SJCRH30 (cell line): ENCODE results near the gene GPC6. TPM values are rescaled to one million over a fixed set of nuclear protein-coding genes. Genes with fewer than 3 reads are reported as not detected.
A peak's percentile ranks its signal among the peaks of the same experiment; 100 is the strongest.

ENCODE experiments used
- DNase-seq, 2 experiments: peaks; one replicate each; pipeline ENCODE4 v3.0.0-alpha.2; 2015 to 2020
- H3K27ac ChIP-seq: fragments of 250-450 bp; sonication (Bioruptor Pico); 2 replicates; pipeline ENCODE4 v1.5.1; 2020; ENCODE audit warnings: mild to moderate bottlenecking, moderate library complexity
- H3K27me3 ChIP-seq: fragments of 250-450 bp; sonication (Bioruptor Pico); 2 replicates; pipeline ENCODE4 v1.5.1; 2020; ENCODE audit warnings: mild to moderate bottlenecking, moderate library complexity
- H3K36me3 ChIP-seq: fragments of 250-450 bp; sonication (Bioruptor Pico); 2 replicates; pipeline ENCODE4 v1.5.1; 2020; ENCODE audit warnings: mild to moderate bottlenecking, moderate library complexity
- H3K4me1 ChIP-seq: fragments of 250-450 bp; sonication (Bioruptor Pico); 2 replicates; pipeline ENCODE4 v1.5.1; 2020; ENCODE audit warnings: mild to moderate bottlenecking, moderate library complexity
- H3K4me3 ChIP-seq: fragments of 250-450 bp; sonication (Bioruptor Pico); 2 replicates; pipeline ENCODE4 v1.5.1; 2020; ENCODE audit warnings: mild to moderate bottlenecking, moderate library complexity
- H3K9me3 ChIP-seq: fragments of 250-450 bp; sonication (Bioruptor Pico); replicated peaks from 2 replicates; pipeline ENCODE4 v1.5.1; 2020; ENCODE audit warnings: mild to moderate bottlenecking, moderate library complexity
- total RNA-seq: library from RNA; depleted of rRNA; stranded (reverse); fragments of >200 nt; shearing (Covaris generic); gene quantifications from 2 replicates; pipeline ENCODE4 v1.2.3, GENCODE V29; 2014

GPC6 gene
- total RNA-seq, 1 experiment from 2014 or later: 21.1 TPM

DNA sequence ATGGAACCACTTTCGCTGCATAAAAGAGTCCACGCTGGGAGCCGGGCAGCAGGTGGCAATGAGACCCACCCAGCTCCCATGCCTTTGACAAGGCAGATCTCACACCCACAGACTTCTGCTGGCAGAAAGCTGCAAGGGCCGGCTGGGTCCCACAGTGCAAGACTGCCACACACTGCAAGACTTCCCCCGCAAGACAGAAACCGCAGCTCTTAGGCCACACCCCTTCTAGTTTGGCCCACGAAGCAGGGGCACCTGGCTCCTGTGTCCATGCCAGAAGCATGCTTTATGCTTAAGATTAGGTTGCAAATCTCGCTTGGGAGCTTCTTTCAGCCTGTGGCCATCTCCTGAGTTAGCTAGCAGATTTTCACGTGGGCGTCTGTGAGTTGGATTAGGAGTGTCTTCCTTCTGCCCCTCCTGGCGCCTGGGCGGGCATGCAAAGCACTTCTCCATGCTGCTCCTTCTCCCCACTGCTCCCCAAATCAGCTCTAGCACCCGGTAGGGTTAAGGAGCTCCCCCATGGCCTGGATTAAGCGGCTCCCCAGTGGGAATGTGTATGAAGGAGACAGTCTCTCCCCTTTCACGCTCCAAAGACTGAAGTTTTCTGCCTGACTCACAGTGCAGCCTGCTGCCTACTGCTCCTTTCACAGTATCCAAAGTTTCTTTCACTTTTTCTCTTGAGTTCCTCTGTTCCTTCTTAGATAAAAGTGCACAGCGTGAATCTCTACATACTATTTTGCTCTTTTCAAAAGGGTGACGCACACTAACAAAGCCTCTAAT, 17.7 kb downstream of the GPC6 start:
- H3K36me3 ChIP-seq: peaks cover 5% of the 10 kb centered on the region; the same call in 1 of the 2 replicates
- H3K27ac ChIP-seq: no peak overlapping the region
- peaks cover 3% of the 10 kb centered on the region; the same call in 1 of the 2 replicates for H3K9me3 ChIP-seq
- DNase-seq: peak in 1 of 2 experiments; percentile 18
- no peaks in the 10 kb centered on the region for H3K27me3 ChIP-seq
- peaks cover 6% of the 10 kb centered on the region; the same call in 1 of the 2 replicates for H3K4me1 ChIP-seq
- H3K4me3 ChIP-seq: peak overlapping the region; percentile 17

DNA sequence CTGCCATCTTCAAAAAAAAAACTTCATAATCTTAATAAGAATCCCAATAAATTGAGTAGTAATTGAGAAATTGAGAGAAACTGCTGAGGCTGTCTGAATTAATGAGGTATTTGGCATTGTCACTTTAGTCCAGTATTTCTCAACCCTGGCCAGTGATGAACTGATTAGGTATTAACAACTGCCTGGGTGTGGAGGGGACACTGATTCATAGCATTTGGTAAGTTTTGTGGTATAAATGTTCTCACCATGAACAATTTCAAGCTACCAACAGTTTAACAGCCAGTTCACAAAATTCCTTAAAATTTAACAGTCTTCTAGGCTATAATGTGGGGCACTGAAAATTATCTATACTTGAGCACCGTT, 18.3 kb downstream of the GPC6 start:
- Histone ChIP-seq H3K4me1 (peaks cover 8% of the 10 kb centered on the region; the same call in 1 of the 2 replicates), H3K27me3 (no peaks in the 10 kb centered on the region), H3K27ac (no peak overlapping the region), H3K4me3 (no peak overlapping the region), H3K36me3 (peaks cover 2% of the 10 kb centered on the region; the same call in 1 of the 2 replicates), H3K9me3 (peaks cover 2% of the 10 kb centered on the region; the same call in 1 of the 2 replicates)
- no peak for DNase-seq

DNA sequence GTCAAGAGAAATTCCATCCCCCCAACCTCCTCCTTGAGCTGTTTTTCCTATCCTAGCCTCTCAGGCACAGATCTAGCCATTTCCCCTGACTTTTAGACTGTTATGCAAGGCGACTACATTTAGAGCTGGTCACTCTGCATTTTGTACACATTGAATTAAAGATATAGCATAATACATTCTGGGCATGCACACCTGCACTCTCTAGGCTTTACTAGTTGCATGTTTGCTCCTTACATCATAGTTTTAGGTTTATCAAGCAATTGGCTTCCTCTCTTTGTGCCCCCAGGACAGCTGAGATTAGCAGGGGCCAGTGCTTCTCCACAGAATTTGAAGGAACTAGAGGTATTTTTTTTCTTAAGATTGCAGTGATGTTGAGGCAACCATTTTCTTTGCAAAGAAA, 19.5 kb downstream of the GPC6 start:
- Histone ChIP-seq H3K27ac (no peak overlapping the region), H3K36me3 (0 out of 2 replicates have a peak, but pooled peaks cover 2% of the 10 kb centered on the region), H3K4me1 (peaks cover 8% of the 10 kb centered on the region; the same call in 1 of the 2 replicates), H3K27me3 (no peaks in the 10 kb centered on the region), H3K4me3 (no peak overlapping the region), H3K9me3 (no peaks in the 10 kb centered on the region)
- no peak for DNase-seq

DNA sequence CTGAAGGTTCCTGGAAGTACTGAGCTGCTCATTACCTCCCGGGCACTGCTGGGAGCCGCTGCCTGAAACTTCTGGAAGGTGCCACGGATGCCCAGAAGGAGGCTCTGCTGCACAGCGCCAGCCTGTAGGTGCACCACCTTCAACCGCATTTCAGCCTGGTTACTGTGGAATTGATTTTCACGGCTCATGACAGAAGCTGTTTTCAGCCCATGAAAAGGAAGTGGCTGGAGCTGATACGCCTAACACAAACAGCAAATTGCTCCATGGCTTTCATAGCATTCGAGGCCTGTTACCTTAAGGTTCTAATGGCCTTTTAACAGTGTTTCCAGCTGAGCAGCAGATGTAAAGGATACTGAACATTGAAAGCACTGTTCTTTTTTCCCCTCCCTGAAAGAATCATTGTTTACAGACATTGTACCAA, 22.0 kb downstream of the GPC6 start:
- Histone ChIP-seq H3K9me3 (no peaks in the 10 kb centered on the region), H3K4me1 (peaks cover 8% of the 10 kb centered on the region; the same call in 1 of the 2 replicates), H3K27ac (peak overlapping the region; percentile 41), H3K4me3 (no peak overlapping the region), H3K27me3 (no peaks in the 10 kb centered on the region), H3K36me3 (0 out of 2 replicates have a peak, but pooled peaks cover 2% of the 10 kb centered on the region)
- DNase-seq: peak; percentile 45 to 59

DNA sequence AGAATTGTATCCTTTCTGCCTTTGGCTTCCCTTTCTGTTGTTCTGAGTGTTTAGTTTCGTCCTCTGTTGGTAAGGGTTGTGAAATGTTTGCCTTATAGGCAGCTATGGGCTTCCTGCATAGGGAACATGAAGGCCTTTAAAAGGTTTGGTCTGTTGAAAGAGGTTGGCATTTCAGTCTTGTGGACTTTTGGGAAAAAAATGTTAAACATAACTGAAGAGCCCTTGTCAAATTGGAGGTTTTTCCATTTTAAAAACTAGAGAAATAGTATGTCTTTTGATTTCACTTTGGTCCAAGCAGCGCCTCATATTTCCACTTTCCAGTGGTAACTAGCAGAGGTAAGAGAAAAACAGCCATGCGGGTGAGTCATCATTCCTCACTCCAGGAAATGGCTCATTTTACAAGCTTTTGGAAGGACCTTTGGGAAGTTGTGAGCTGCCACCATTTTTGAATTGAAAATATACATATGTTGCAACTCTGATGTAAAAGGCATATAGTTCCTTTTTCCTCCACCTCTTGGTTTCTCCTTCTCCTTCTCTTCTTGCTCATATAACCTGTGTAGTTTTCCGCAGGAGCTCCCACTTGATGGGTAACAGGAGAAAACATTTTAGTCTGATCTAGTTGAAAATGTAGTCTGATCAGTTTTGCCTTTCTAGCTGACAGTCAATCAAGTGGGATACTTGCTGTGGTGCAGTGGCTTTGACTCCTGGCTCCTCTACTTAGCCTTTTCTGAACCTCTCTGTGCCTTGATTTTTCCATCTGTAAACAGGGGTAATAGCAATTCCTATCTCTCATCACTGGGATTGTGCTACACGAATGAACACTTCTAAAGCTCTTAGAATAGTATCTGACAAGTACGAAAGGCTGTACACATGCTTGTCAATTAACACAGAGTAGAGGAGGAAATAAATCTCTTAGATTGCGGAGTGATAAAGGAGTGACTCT, 23.0 kb downstream of the GPC6 start:
- 0 out of 2 replicates have a peak, but pooled peaks cover 2% of the 10 kb centered on the region for H3K36me3 ChIP-seq
- peaks cover 8% of the 10 kb centered on the region; the same call in 1 of the 2 replicates for H3K4me1 ChIP-seq
- no peaks in the 10 kb centered on the region for H3K27me3 ChIP-seq
- DNase-seq: peak; percentile 37 to 55
- peak overlapping the region; percentile 41 for H3K27ac ChIP-seq
- H3K9me3 ChIP-seq: no peaks in the 10 kb centered on the region
- H3K4me3 ChIP-seq: no peak overlapping the region

DNA sequence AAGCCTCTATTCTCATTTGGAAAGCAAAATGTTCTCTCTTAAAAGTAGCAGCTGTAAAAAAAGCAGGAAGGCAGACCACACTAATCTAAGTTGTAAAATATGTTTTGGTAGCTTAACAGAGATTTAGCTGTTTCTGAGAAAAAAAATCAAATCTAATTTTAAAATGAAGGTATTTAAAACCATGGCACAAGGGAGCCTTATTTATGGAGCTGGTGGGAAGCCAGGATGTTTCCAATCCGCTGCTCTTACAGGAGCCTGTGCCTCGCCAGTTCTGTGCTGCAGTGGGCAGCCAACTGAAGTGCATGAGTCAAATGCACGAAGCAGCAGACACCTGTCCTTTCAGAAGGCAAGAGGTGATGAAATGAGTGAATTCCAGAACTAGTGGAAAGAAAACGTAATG, 28.2 kb downstream of the GPC6 start:
- Histone ChIP-seq H3K27ac (no peak overlapping the region), H3K27me3 (no peaks in the 10 kb centered on the region), H3K4me3 (no peak overlapping the region), H3K9me3 (no peaks in the 10 kb centered on the region), H3K36me3 (no peaks in the 10 kb centered on the region), H3K4me1 (0 out of 2 replicates have a peak, but pooled peaks cover 4% of the 10 kb centered on the region)
- DNase-seq: peak; percentile 16 to 41

DNA sequence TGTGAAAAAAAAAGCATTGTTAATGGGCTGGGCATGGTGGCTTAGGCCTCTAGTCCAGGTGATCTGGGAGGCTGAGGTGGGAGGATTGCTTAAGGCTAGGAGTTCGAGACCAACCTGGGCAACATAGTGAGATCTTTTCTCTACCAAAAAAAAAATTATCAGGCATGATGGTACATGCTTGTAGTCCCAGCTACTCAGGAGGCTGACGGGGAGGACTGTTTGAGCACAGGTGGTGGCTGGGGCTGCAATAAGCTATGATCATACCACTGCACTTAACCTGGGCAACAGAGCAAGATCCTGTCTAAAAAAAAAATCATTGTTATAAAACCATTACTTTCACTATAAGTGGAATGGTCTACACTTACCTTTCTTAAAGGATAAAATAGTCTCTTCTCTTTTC, 30.4 kb downstream of the GPC6 start:
- Histone ChIP-seq H3K27me3 (no peaks in the 10 kb centered on the region), H3K4me3 (no peak overlapping the region), H3K4me1 (0 out of 2 replicates have a peak, but pooled peaks cover 5% of the 10 kb centered on the region), H3K27ac (no peak overlapping the region), H3K9me3 (no peaks in the 10 kb centered on the region), H3K36me3 (no peaks in the 10 kb centered on the region)
- no peak for DNase-seq

DNA sequence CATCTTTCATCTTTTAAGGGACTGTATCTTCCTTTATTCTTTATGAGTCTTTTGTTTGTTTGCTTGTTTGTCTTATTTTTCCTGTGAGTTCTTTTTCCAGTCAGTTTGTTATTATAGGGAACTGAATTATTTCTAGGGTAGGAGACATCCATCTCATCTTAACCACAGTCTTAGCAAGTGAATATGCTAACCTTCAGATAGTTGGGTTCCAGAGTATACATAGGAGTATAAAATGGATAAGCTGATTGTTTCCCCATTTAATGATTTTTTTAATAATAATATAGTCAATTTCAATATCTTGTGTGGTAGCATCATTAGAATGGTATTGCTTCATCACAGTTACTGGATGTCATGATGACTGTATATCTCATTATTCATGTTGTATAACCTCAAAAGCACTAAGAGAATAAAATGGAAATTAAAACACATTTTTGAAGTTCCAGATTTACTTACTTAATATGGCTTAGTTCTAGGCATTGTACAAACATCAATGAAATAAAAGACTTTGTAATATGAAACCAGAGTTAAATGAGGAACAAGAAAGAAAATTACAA, 33.0 kb downstream of the GPC6 start:
- Histone ChIP-seq H3K27me3 (no peaks in the 10 kb centered on the region), H3K36me3 (no peaks in the 10 kb centered on the region), H3K27ac (no peak overlapping the region), H3K4me1 (0 out of 2 replicates have a peak, but pooled peaks cover 5% of the 10 kb centered on the region), H3K4me3 (no peak overlapping the region), H3K9me3 (no peaks in the 10 kb centered on the region)
- DNase-seq: no peak

DNA sequence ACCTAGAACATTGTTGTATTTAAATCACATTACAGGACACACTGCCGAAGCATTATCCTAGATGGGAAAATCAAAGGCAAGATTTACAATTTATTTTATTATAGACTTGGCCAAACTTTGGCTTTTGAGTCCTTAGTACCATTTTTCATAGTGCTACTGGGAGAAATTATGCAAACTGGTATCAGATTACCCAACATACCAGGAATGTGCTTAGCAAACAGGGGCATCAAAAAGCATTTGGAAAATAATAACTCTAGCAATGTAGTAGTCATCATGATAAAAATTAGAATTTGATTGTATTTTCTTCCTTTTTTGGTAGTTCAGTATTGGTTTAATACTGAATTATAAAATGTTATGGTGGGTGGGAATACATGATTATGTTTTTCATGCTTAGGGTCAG, 34.0 kb downstream of the GPC6 start:
- H3K27me3 ChIP-seq: no peaks in the 10 kb centered on the region
- H3K4me3 ChIP-seq: no peak overlapping the region
- DNase-seq: no peak
- no peaks in the 10 kb centered on the region for H3K36me3 ChIP-seq
- no peak overlapping the region for H3K27ac ChIP-seq
- H3K9me3 ChIP-seq: no peaks in the 10 kb centered on the region
- H3K4me1 ChIP-seq: 0 out of 2 replicates have a peak, but pooled peaks cover 5% of the 10 kb centered on the region

DNA sequence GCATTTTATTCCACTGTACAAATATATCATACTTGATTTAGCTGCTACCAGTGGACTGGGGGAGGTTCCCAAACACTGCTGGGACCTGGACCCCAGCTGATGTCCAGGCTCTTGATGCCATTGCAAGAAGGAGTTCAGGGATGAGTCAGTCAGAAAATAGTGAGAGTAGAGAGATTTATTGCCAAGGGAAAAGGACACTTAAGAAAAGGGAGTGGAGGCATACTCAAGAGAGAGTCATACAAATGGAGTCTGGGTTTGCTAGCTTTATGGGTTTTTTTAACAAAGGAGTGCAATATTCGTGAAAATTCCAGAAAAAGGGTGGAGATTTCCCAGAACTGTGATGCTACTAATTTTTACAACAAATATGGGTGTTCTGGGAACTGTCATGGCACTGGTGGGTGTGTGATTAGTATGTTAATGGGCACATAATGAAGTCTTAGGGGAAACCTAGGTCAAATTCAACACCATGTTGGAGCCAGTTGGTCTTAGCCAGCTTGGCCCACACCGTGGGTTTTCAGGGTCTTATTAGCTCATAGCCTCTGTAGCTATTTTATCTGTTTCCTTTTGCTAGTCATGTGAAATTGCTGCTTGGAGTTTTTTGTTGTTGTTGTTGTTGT, 36.2 kb downstream of the GPC6 start:
- H3K4me3 ChIP-seq: no peak overlapping the region
- H3K9me3 ChIP-seq: no peaks in the 10 kb centered on the region
- no peaks in the 10 kb centered on the region for H3K36me3 ChIP-seq
- H3K27me3 ChIP-seq: no peaks in the 10 kb centered on the region
- no peak overlapping the region for H3K27ac ChIP-seq
- no peak for DNase-seq
- H3K4me1 ChIP-seq: 0 out of 2 replicates have a peak, but pooled peaks cover 5% of the 10 kb centered on the region

DNA sequence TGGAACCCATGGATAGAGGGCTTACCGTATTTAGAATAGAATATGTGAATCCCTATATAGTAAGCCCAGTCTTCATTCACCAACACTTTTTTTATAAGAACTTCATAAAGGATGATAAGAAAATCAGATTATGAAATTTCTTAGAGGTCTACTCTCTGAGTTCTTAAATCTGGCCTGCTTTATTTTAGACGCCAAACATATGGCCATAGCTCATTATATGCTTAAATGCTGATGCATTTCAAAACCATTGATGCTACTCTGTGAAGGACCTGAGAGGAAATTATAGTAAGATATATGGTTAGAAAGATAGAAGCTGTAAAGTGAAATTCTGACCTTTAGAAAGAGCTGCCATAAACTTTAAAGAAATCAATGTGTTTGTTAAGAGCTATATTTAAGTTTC, 38.3 kb downstream of the GPC6 start:
- Histone ChIP-seq H3K9me3 (no peaks in the 10 kb centered on the region), H3K27me3 (no peaks in the 10 kb centered on the region), H3K27ac (no peak overlapping the region), H3K4me3 (no peak overlapping the region), H3K4me1 (0 out of 2 replicates have a peak, but pooled peaks cover under 1% of the 10 kb centered on the region), H3K36me3 (no peaks in the 10 kb centered on the region)
- DNase-seq: no peak

DNA sequence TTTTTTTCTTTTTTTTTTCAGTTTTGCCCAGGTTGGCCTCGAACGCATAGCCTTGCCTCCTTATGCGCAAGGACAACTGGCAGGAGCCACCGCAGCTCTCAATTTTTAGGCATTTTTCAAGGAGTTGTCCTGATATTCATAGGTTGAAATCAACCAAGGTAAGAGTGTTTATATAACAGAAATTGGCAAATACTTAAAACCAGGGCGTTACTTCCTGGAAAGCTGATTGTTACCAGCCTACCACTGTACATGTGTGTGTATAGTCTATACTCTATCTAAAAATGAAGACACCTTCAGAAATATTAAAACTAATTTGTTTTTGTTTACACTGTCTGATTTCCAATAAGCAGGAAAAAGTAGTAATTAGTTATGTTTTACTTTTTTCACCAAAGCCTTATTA, 39.2 kb downstream of the GPC6 start:
- Histone ChIP-seq H3K27me3 (no peaks in the 10 kb centered on the region), H3K4me3 (no peak overlapping the region), H3K4me1 (no peaks in the 10 kb centered on the region), H3K9me3 (no peaks in the 10 kb centered on the region), H3K36me3 (no peaks in the 10 kb centered on the region), H3K27ac (no peak overlapping the region)
- no peak for DNase-seq

DNA sequence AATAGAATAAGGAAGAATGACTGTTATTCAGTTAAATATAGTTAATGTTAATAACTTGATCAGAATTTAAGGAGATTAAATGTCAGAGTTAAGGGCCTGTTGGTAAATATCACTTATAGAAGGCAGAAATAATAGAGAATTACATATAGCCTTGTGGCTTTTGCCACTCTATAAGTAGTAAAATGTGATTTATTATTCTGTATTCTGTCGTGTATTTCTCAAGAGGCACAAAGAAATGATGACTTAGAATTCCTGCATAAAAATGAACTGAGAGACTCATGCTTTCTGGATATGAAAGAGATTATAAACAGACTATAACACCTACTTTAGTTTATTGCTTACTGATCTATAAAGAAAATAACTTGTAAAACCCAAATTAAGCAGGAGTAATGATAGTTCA, 40.1 kb downstream of the GPC6 start:
- Histone ChIP-seq H3K36me3 (no peaks in the 10 kb centered on the region), H3K27ac (no peak overlapping the region), H3K27me3 (no peaks in the 10 kb centered on the region), H3K9me3 (no peaks in the 10 kb centered on the region), H3K4me3 (no peak overlapping the region), H3K4me1 (no peaks in the 10 kb centered on the region)
- DNase-seq: no peak

DNA sequence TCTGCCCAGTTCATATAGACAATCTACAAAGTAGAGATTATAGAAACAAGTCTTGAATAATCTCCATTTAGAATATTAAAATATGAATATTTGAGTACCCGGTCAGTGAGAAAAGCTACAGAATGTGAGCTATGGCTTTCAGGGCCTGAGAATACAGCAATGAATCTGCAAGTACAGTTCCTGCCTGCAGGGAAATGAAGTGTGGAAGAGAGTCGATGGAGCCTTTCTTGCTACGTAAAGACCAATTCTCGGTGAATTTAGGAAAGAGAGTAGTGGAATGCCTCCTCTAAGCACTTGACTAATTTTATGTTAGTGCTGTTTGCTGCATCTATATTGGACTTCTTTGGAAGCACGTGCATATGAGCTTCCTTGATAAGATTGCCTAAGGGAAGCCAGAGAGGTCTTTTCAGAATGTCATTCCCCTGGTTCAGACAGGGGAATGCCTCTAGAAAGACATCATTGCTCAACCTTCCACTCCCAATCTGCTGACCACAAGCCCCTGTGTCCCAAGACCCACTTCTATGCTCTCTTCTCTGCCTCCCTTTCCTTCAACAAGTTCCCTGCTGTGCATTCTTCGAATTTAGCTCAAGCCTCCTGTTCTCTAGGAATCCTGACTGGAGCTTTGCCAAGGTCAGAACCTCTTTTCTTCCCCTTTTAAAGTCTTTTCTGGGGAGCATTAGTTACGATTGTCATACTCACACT, 41.9 kb downstream of the GPC6 start:
- no peaks in the 10 kb centered on the region for H3K4me1 ChIP-seq
- no peak for DNase-seq
- H3K4me3 ChIP-seq: no peak overlapping the region
- no peaks in the 10 kb centered on the region for H3K9me3 ChIP-seq
- no peak overlapping the region for H3K27ac ChIP-seq
- H3K27me3 ChIP-seq: no peaks in the 10 kb centered on the region
- no peaks in the 10 kb centered on the region for H3K36me3 ChIP-seq
